Hematopoietic multipotent progenitor cell (in vitro differentiated cells): ENCODE results near the gene KLRC4. TPM values are rescaled to one million over a fixed set of nuclear protein-coding genes. Genes with fewer than 3 reads are reported as not detected.
"Not testable (repeated sequence)": the region's sequence is repeated elsewhere in the genome, so short reads cannot be mapped to it uniquely, and the experiment has no call there.

ENCODE experiments used
- DNase-seq, 3 donors: peaks; one replicate each; pipeline ENCODE4 v3.0.0-alpha.2; 2011 to 2015; ENCODE audit warnings: low read depth in 2 of 3, low spot score in 2 of 3
- total RNA-seq: library from RNA; depleted of rRNA; stranded (reverse); fragments of >200 nt; gene quantifications from one replicate; pipeline ENCODE4 v1.2.3, GENCODE V29; 2012

The KLRC4 gene
- total RNA-seq, 1 donor: not detected

GRCh38 chr12:10398168-10398567, 11.4 kb downstream of the KLRC4 start:
- no peak for DNase-seq

GRCh38 chr12:10397296-10397695, 12.3 kb downstream of the KLRC4 start:
- no peak for DNase-seq

GRCh38 chr12:10396176-10396575, 13.4 kb downstream of the KLRC4 start:
- DNase-seq: not testable (repeated sequence)

DNA sequence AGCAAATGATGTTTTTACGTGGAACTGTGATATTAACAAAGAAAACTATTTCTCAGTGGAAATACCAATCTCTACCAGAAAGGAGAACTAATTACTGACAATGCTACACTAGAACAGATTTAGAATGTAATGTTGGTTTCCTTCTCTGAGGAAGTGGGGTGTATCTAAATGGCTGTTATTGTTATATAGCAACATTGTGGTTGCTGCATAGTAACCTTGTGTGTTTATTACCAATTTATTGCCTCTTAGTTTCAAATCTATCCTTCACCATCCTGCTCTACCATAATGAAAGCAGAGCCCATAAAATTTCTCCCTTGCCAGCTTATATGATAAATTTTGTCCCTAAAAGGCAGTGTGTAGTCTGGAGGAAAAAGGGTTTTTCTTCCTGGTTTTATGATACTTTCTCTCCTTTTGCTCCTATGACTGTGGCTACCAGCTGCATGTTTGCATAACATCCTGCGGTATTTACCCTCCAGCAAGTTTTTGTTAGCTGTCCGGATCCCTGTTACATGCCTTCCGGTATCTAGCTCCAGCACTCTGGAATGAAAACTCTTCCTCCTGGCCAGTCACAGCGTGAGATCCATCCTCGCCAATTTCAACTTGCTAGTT, 14.1 kb downstream of the KLRC4 start:
- peak in 2 of 3 donors; percentile 48 to 86 for DNase-seq

- not testable (repeated sequence) for DNase-seq
Measured at GRCh38 chr12:10394531-10395152, 14.9 kb downstream of the KLRC4 start.

- DNase-seq: no peak
Measured at GRCh38 chr12:10393291-10393690, 16.3 kb downstream of the KLRC4 start.

DNA sequence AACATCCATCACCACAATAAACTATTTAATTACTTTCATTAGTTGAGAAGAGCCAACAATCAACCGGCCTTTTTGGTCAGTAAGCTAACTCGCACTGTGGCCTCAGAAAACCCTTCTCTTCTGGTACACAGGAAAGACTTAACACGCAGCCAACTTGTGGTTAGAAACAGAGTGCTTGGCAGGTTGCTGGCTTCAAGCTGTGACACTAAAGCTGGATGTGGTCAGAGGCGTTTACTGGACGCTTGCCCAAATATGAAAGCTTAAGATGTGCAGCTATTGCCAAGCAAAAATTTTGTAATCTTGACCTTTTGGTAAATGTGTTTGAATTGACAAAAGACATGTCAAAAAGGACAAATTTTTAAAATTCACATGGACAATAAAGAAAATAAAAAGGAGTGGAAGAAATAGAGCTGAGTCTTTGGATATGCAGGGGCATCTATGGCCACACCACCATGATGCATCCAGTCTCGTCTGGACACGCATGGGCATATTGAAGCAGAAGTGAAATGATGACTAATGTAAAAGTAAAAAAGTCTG, 17.1 kb downstream of the KLRC4 start:
- peak in 2 of 3 donors; percentile 66 to 78 for DNase-seq

DNA sequence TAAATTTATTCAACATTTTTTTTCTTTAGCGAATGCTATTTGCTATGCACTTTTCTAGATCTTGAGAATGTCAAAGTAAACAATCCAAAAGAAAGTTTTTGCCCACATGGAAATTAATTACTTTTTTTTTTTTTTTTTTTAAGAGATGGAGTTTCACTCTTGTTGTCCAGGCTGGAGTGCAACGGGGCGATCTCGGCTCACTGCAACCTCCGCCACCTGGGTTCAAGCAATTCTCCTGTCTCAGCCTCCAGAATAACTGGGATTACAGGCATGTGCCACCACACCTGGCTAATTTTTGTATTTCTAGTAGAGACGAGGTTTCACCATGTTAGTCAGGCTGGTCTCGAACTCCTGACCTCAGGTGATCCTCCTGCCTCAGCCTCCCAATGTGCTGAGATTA, 18.6 kb downstream of the KLRC4 start:
- DNase-seq: not testable (repeated sequence)

- DNase-seq: no peak
Measured at GRCh38 chr12:10389904-10390303, 19.7 kb downstream of the KLRC4 start, which contains the start of gene KLRK1. Gene KLRK1, minus strand, starts transcription at chr12:10390041. Its CDS starts 1,231 bp downstream, at chr12:10388810.

DNA sequence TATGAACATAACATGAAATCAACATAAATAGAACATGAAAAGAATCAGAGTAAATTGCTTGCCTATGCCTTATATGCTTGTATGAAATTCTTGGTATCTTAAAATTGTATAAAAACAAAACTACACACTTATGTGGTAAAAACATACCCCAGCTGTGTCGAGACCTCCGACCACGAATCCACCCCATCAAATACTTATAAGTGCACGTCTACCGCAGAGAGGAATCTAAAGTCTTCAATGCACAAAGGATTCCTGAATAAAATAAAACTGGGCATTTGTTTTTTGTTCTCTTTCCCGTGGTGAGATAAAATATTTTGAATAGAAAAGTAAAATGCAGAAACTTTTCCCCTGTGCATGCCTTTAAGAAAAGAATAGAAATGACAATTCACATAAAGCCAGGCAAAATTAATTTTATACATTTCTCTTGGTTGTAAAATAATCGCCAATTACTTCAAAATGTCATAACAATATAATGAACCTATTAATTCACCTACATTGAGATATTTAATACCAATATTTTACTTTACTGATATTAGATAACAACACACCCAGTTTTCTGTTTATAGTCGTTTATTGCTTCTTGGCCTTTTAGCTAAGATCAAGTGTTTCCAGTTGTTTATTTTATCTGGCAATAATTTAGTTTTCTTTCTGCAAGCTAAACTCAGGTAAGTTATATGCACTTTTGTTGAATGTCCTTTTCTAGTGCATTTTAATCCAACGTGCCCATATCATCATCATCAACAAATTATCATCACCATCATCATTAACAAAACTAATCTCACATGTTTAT, 20.7 kb downstream of the KLRC4 start:
- DNase-seq: no peak

DNA sequence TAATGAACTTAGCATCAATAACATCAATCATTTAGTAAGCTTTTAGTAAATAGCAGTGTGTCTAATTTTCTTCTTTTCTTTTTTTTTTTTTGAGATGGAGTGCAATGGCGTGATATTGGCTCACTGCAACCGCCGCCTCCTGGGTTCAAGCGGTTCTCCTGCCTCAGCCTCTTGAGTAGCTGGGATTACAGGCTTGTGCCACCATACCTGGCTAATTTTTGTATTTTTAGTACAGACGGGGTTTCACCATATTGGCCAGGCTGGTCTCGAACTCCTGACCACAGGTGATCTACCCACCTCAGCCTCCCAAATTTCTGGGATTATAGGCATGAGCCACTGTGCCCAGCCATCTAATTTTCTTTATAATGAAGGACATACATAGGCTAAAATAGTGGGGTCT, 22.1 kb downstream of the KLRC4 start:
- not testable (repeated sequence) for DNase-seq

DNA sequence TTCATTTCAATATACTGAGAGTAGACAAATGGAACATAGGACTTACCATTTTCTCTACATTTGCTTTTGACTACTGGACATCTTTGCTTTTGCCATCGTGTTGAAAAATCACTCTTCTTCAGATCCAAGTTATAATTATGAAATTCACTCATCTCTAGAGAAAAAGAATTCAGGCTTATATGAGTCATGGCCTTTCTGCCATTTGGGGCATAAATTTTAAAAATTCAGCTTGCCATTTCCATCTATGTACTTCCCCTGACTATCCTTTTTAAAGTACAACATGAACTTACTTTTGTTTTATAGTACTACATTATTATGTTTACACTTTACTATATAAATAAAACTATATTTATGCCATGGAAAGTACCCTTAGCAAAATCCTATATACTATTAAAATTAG, 22.7 kb downstream of the KLRC4 start:
- DNase-seq: no peak

- no peak for DNase-seq
Measured at GRCh38 chr12:10385166-10385613, 24.4 kb downstream of the KLRC4 start.

- no peak for DNase-seq
Measured at GRCh38 chr12:10384191-10384590, 25.4 kb downstream of the KLRC4 start.

- no peak for DNase-seq
Measured at GRCh38 chr12:10381928-10382628, 27.5 kb downstream of the KLRC4 start.

GRCh38 chr12:10378737-10379136, 30.8 kb downstream of the KLRC4 start:
- DNase-seq: not testable (repeated sequence)

DNA sequence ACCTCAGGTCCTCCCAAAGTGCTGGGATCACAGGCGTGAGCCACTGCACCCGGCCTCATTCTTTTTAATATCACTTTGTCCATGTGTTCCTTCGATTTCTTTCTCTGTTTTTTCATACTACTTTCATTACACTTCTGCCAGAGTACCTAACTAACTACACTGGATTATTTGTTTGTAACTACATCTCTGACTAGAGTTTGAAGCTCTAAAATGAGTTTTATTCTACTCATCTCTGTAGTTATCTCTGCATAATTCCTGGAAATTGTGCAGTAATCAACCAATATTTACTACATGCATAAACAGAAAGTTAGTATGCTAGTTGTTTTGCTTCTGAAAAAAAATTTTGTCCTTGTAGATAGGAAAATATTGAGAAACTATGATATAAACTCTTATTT, 34.9 kb downstream of the KLRC4 start:
- no peak for DNase-seq

GRCh38 chr12:10372559-10372958, 37.0 kb downstream of the KLRC4 start:
- DNase-seq: no peak

GRCh38 chr12:10371893-10372535, 37.5 kb downstream of the KLRC4 start:
- not testable (repeated sequence) for DNase-seq
